ENCODE results near the gene GRID1. TPM values are rescaled to one million over a fixed set of nuclear protein-coding genes. Genes with fewer than 3 reads are reported as not detected.

The GRID1 gene
- total RNA-seq, 1 experiment from 2014 or later: 5.6 TPM

DNA sequence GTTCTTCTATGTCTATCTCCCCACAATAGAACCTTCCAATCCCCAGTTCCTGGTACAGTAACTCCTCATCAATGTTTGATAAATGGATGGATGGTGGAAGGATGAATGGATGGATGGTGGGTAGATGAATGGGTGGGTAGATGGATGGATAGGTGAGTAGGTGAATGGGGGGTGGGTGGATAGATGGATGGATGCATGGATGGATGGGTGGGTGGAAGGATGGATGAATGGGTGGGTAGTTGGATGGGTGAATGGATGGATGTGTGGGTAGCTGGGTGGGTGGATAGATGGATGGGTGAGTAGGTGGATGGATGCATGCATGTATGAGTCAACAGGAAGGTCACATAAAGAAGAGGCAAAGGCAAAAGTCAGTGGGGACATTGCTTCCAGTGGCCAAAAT is 116.8 kb downstream of the GRID1 start:
- CTCF ChIA-PET: no interaction called here
- Histone ChIP-seq H4K20me1 (ENCODE audit: insufficient read depth) (no peaks in the 10 kb centered on the region), H3K27ac (ENCODE audit: low read depth, low read length) (no peak overlapping the region), H3K4me3 (replicated peaks in 1 of 2; ENCODE audit: low read depth in 1 of 2, low read length in 2 of 2) (no peak overlapping the region), H2AFZ (ENCODE audit: low read depth, low read length, poor library complexity, severe bottlenecking) (no peak overlapping the region), H3K9ac (ENCODE audit: low read length) (no peak overlapping the region), H3K79me2 (ENCODE audit: insufficient read depth, low read length) (no peaks in the 10 kb centered on the region), H3K4me2 (ENCODE audit: low read length) (no peak overlapping the region), H3K36me3 (ENCODE audit: control insufficient read depth in 1 of 2, insufficient read depth in 2 of 2, low read length in 2 of 2) (no peaks in the 10 kb centered on the region), H3K27me3 (ENCODE audit: insufficient read depth, low read length) (no peaks in the 10 kb centered on the region), H3K4me1 (ENCODE audit: control insufficient read depth in 1 of 2, insufficient read depth in 2 of 2, low read length in 2 of 2) (peaks cover 18 to 19% of the 10 kb centered on the region in 2 experiments), H3K9me2 (ENCODE audit: insufficient read depth) (no peaks in the 10 kb centered on the region), H3K9me3 (ENCODE audit: control insufficient read depth in 1 of 2, insufficient read depth in 1 of 2, low read depth in 1 of 2, low read length in 2 of 2) (no peaks in the 10 kb centered on the region)
- DNase-seq (ENCODE audit: low read depth, low spot score): no peak
- POLR2A ChIA-PET: no interaction called here
- no peak for ATAC-seq
- RAD21 ChIA-PET (ENCODE audit: low non-redundant PET in 1 of 2, low total read pairs in 2 of 2, uncharacterized antibody in 2 of 2, unreplicated experiment in 2 of 2): no interaction called here
- no TSS peak for BruUV-seq (replicated peaks)
- intact Hi-C loops (cut with micrococcal nuclease): loop anchor here (5.0 kb wide), 1 partner anchor 83 kb away; no protein-coding TSS in a partner anchor
- TF ChIP-seq EZH2phosphoT487 (IDR thresholded peaks at IDR 0.05; ENCODE audit: borderline replicate concordance) (no peak), JUND (IDR thresholded peaks at IDR 0.05) (no peak), SRF (IDR thresholded peaks at IDR 0.05; ENCODE audit: low read depth) (no peak), RAD21 (IDR thresholded peaks at IDR 0.05; ENCODE audit: low read depth) (no peak), ZFX (IDR thresholded peaks at IDR 0.05) (no peak), FOSL1 (IDR thresholded peaks at IDR 0.05; ENCODE audit: low read depth) (no peak), TCF7L2 (IDR thresholded peaks at IDR 0.05; ENCODE audit: borderline replicate concordance, extremely low read depth, insufficient read depth, insufficient read length) (no peak), POLR2AphosphoS5 (IDR thresholded peaks at IDR 0.05; ENCODE audit: low read depth, low read length) (no peak), EZH2 (IDR thresholded peaks at IDR 0.05) (no peak), EGR1 (IDR thresholded peaks at IDR 0.05; ENCODE audit: low read depth) (no peak), CEBPB (IDR thresholded peaks at IDR 0.05; ENCODE audit: low read depth) (no peak), SIN3A (IDR thresholded peaks at IDR 0.05; ENCODE audit: low read depth) (no peak), ZNF274 (IDR thresholded peaks at IDR 0.05; ENCODE audit: low read depth, low read length) (no peak)
- TF ChIP-seq, protein P1, sequence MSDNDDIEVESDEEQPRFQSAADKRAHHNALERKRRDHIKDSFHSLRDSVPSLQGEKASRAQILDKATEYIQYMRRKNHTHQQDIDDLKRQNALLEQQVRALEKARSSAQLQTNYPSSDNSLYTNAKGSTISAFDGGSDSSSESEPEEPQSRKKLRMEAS (IDR thresholded peaks at IDR 0.05): no peak
- TF ChIP-seq, protein P2, sequence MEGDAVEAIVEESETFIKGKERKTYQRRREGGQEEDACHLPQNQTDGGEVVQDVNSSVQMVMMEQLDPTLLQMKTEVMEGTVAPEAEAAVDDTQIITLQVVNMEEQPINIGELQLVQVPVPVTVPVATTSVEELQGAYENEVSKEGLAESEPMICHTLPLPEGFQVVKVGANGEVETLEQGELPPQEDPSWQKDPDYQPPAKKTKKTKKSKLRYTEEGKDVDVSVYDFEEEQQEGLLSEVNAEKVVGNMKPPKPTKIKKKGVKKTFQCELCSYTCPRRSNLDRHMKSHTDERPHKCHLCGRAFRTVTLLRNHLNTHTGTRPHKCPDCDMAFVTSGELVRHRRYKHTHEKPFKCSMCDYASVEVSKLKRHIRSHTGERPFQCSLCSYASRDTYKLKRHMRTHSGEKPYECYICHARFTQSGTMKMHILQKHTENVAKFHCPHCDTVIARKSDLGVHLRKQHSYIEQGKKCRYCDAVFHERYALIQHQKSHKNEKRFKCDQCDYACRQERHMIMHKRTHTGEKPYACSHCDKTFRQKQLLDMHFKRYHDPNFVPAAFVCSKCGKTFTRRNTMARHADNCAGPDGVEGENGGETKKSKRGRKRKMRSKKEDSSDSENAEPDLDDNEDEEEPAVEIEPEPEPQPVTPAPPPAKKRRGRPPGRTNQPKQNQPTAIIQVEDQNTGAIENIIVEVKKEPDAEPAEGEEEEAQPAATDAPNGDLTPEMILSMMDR (IDR thresholded peaks at IDR 0.05 in 2 of 3, conservative IDR thresholded peaks at IDR 0.05 in 1 of 3; ENCODE audit: borderline replicate concordance in 1 of 3, insufficient read depth in 1 of 3, low read depth in 2 of 3, low read length in 2 of 3): no peak
- TF ChIP-seq, protein P3, sequence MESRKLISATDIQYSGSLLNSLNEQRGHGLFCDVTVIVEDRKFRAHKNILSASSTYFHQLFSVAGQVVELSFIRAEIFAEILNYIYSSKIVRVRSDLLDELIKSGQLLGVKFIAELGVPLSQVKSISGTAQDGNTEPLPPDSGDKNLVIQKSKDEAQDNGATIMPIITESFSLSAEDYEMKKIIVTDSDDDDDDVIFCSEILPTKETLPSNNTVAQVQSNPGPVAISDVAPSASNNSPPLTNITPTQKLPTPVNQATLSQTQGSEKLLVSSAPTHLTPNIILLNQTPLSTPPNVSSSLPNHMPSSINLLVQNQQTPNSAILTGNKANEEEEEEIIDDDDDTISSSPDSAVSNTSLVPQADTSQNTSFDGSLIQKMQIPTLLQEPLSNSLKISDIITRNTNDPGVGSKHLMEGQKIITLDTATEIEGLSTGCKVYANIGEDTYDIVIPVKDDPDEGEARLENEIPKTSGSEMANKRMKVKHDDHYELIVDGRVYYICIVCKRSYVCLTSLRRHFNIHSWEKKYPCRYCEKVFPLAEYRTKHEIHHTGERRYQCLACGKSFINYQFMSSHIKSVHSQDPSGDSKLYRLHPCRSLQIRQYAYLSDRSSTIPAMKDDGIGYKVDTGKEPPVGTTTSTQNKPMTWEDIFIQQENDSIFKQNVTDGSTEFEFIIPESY (IDR thresholded peaks at IDR 0.05; ENCODE audit: extremely low read depth, insufficient replicate concordance, low read length): no peak
- TF ChIP-seq, protein P4, sequence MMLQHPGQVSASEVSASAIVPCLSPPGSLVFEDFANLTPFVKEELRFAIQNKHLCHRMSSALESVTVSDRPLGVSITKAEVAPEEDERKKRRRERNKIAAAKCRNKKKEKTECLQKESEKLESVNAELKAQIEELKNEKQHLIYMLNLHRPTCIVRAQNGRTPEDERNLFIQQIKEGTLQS (IDR thresholded peaks at IDR 0.05): no peak
- TF ChIP-seq, protein P5, sequence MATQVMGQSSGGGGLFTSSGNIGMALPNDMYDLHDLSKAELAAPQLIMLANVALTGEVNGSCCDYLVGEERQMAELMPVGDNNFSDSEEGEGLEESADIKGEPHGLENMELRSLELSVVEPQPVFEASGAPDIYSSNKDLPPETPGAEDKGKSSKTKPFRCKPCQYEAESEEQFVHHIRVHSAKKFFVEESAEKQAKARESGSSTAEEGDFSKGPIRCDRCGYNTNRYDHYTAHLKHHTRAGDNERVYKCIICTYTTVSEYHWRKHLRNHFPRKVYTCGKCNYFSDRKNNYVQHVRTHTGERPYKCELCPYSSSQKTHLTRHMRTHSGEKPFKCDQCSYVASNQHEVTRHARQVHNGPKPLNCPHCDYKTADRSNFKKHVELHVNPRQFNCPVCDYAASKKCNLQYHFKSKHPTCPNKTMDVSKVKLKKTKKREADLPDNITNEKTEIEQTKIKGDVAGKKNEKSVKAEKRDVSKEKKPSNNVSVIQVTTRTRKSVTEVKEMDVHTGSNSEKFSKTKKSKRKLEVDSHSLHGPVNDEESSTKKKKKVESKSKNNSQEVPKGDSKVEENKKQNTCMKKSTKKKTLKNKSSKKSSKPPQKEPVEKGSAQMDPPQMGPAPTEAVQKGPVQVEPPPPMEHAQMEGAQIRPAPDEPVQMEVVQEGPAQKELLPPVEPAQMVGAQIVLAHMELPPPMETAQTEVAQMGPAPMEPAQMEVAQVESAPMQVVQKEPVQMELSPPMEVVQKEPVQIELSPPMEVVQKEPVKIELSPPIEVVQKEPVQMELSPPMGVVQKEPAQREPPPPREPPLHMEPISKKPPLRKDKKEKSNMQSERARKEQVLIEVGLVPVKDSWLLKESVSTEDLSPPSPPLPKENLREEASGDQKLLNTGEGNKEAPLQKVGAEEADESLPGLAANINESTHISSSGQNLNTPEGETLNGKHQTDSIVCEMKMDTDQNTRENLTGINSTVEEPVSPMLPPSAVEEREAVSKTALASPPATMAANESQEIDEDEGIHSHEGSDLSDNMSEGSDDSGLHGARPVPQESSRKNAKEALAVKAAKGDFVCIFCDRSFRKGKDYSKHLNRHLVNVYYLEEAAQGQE (IDR thresholded peaks at IDR 0.05; ENCODE audit: low read depth): no peak

Measured in HCT116 (cell line).